Right lobe of liver (tissue), 4 donors: ENCODE data around the gene FBXO31.

Experiments
- CTCF ChIP-seq, 4 donors: fragments of 200-600 bp in 3 of 4; fragments of 450-650 bp in 1 of 4; IDR thresholded peaks; one replicate each; pipeline versions ENCODE4 v1.5.1 to v1.8.0; 2016 to 2022; ENCODE audit warnings: antibody characterized with exemption in 4 of 4, mild to moderate bottlenecking in 2 of 4
- POLR2A ChIP-seq: fragments of 450-650 bp; IDR thresholded peaks from one replicate; pipeline ENCODE4 v1.6.1; 2017; ENCODE audit warnings: antibody characterized with exemption, mild to moderate bottlenecking
- donor health status: DM: no; HTN: no; CAD: no.
- donor health status: DM: no; HTN: no; CAD: no.
- donor health status: DM: no; HTN: yes; CAD: no.

- TF ChIP-seq CTCF (IDR thresholded peaks at IDR 0.05) (no peak), POLR2A (no peak)
These were observed 30.0 kb downstream of the FBXO31 start for GRCh38 chr16:87353613-87354012.
